ENCODE data around the gene PCSK4. TPM values are rescaled to one million over a fixed set of nuclear protein-coding genes. Genes with fewer than 3 reads are reported as not detected.

Gene PCSK4
- total RNA-seq, 4 donors from 2014 or later = 7.7 to 14.6 (median 12.1) TPM

GRCh38 chr19:1432507-1432887 lies 57.7 kb downstream of the PCSK4 start:
- H3K27ac ChIP-seq = no peak overlapping the region
- no peaks in the 10 kb centered on the region for H3K9me3 ChIP-seq
- H3K36me3 ChIP-seq = peaks cover 0 to 80% (median 0%) of the 10 kb centered on the region in 3 donors
- DNase-seq = no peak
- TF ChIP-seq CTCF (IDR thresholded peaks at IDR 0.05) (no peak), POLR2A (IDR thresholded peaks at IDR 0.05) (no peak)
- no peak overlapping the region for H3K4me3 ChIP-seq
- no peaks in the 10 kb centered on the region for H3K27me3 ChIP-seq
- no peaks in the 10 kb centered on the region for H3K4me1 ChIP-seq

- Histone ChIP-seq H3K4me3 (no peak overlapping the region), H3K9me3 (no peaks in the 10 kb centered on the region), H3K4me1 (no peaks in the 10 kb centered on the region), H3K36me3 (peaks cover 0 to 85% (median 0%) of the 10 kb centered on the region in 3 donors), H3K27ac (no peak overlapping the region), H3K27me3 (no peaks in the 10 kb centered on the region)
- TF ChIP-seq POLR2A (IDR thresholded peaks at IDR 0.05) (no peak), CTCF (IDR thresholded peaks at IDR 0.05) (no peak)
- no peak for DNase-seq
These were observed 58.2 kb downstream of the PCSK4 start for GRCh38 chr19:1431759-1432506.

Other genes with a start within 250 kb of the PCSK4 start
- gene ATP5F1D, start 248.6 kb downstream of the PCSK4 start, total RNA-seq = 100 to 1,000 TPM in 3 of 4 donors, 10 to 100 TPM in 1; 88.3 to 299 (median 206) TPM
- 100 to 1,000 TPM in 1 of 4 donors, 10 to 100 TPM in 3; 34.7 to 205 (median 98.9) TPM for gene MIDN, start 241.8 kb downstream of the PCSK4 start, total RNA-seq
- gene CIRBP, start 221.0 kb downstream of the PCSK4 start, total RNA-seq = 100 to 1,000 TPM; 258 to 623 (median 458) TPM
- gene FAM174C, start 214.8 kb downstream of the PCSK4 start, total RNA-seq = 10 to 100 TPM; 39.6 to 87.7 (median 80.0) TPM
- 10 to 100 TPM; 21.5 to 34.1 (median 32.3) TPM for gene EFNA2, start 204.5 kb downstream of the PCSK4 start, total RNA-seq
- 100 to 1,000 TPM in 3 of 4 donors, 10 to 100 TPM in 1; 99.9 to 165 (median 156) TPM for gene NDUFS7, start 106.4 kb downstream of the PCSK4 start, total RNA-seq
- 1 to 10 TPM in 2 of 4 donors, not detected in 2; 2.5 to 3.1 TPM for gene GAMT, start 88.8 kb downstream of the PCSK4 start, total RNA-seq
- 10 to 100 TPM; 37.5 to 90.9 (median 58.2) TPM for gene DAZAP1, start 82.8 kb downstream of the PCSK4 start, total RNA-seq
- gene RPS15, start 52.0 kb downstream of the PCSK4 start, total RNA-seq = 1,000 to 10,000 TPM; 1,044 to 1,915 (median 1,354) TPM
- gene APC2, start 40.2 kb downstream of the PCSK4 start, total RNA-seq = under 1 TPM in 3 of 4 donors, not detected in 1; 0.18 to 0.76 (median 0.27) TPM
- 10 to 100 TPM; 35.5 to 68.5 (median 61.9) TPM for gene C19orf25, start 11.1 kb downstream of the PCSK4 start, total RNA-seq
- 100 to 1,000 TPM in 3 of 4 donors, 1 to 10 TPM in 1; 7.4 to 167 (median 162) TPM for gene REEP6, start 831 bp upstream of the PCSK4 start, total RNA-seq
- gene ADAMTSL5, start 22.7 kb upstream of the PCSK4 start, total RNA-seq = 10 to 100 TPM in 3 of 4 donors, 1 to 10 TPM in 1; 5.0 to 31.5 (median 25.2) TPM
- not detected for gene PLK5, start 33.7 kb upstream of the PCSK4 start, total RNA-seq
- gene MEX3D, start 78.0 kb upstream of the PCSK4 start, total RNA-seq = 10 to 100 TPM; 11.6 to 20.0 (median 15.6) TPM
- 100 to 1,000 TPM in 1 of 4 donors, 10 to 100 TPM in 3; 58.7 to 110 (median 81.6) TPM for gene MBD3, start 102.5 kb upstream of the PCSK4 start, total RNA-seq
- 100 to 1,000 TPM in 1 of 4 donors, 10 to 100 TPM in 3; 59.8 to 122 (median 94.3) TPM for gene UQCR11, start 115.1 kb upstream of the PCSK4 start, total RNA-seq
- 100 to 1,000 TPM in 1 of 4 donors, 10 to 100 TPM in 3; 49.2 to 112 (median 80.3) TPM for gene TCF3, start 162.3 kb upstream of the PCSK4 start, total RNA-seq

All from Peyer's patch (tissue), 4 donors.